ENCODE data around the gene IFIT1B. TPM values are rescaled to one million over a fixed set of nuclear protein-coding genes. Genes with fewer than 3 reads are reported as not detected.
A peak's percentile ranks its signal among the peaks of the same experiment; 100 is the strongest.

Gene IFIT1B
- total and polyA plus RNA-seq, 10 of the 15 experiments (the other 5 are each of a cell fraction or from before 2014, with no cell fraction given), result 0.04 TPM; not detected in 9

DNA sequence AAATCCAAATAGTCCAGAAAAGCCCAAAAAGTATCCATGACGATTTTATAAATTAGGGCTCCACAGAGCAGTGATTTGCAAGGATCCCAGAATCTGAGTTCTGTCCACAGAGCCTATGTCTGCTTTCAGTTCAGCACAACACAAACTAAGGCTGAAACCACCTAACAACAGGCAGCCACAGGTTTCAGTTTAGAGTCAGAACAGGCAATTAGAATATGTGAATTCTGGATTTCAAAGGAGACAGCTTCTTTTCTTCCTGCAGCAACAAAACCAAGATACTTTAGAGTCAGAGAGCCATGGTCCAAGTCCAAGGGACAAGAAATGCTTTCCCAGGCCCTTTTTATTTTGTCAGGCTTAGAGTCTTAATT is 26.5 kb upstream of the IFIT1B start (continued):
- TF ChIP-seq PML (IDR thresholded peaks at IDR 0.05; ENCODE audit: low read length) (0 out of 2 replicates have a peak, but pooled peaks have one; percentile 7), CBFB (IDR thresholded peaks at IDR 0.05; ENCODE audit: low read depth) (peak; percentile 45; the same call in 1 of the 2 replicates), ZNF217 (IDR thresholded peaks at IDR 0.05) (no peak), ETV6 (conservative IDR thresholded peaks at IDR 0.05 in 1 of 2, IDR thresholded peaks at IDR 0.05 in 1 of 2; ENCODE audit: borderline replicate concordance in 1 of 2, low read depth in 1 of 2) (no peak), PAX5 (IDR thresholded peaks at IDR 0.05; ENCODE audit: borderline replicate concordance, low read depth, low read length) (0 out of 2 replicates have a peak, but pooled peaks have one; percentile 42), EP300 (IDR thresholded peaks at IDR 0.05; ENCODE audit: borderline replicate concordance in 1 of 2, control insufficient read depth in 1 of 2, low read depth in 2 of 2, low read length in 2 of 2) (0 out of 4 replicates have a peak, but pooled peaks of 1 of the 2 experiments have one; percentile 7), SREBF1 (IDR thresholded peaks at IDR 0.05; ENCODE audit: low read length) (no peak), RAD51 (IDR thresholded peaks at IDR 0.05) (0 out of 2 replicates have a peak, but pooled peaks have one; percentile 10), BCL11A (IDR thresholded peaks at IDR 0.05; ENCODE audit: low read depth, low read length) (peak; percentile 80), BHLHE40 (IDR thresholded peaks at IDR 0.05; ENCODE audit: borderline replicate concordance in 1 of 2, low read depth in 2 of 2, low read length in 1 of 2) (peak in 1 of 2 experiments; percentile 19; a peak in 1 of 4 replicates), RUNX3 (IDR thresholded peaks at IDR 0.05; ENCODE audit: low read length) (peak; percentile 89), DPF2 (IDR thresholded peaks at IDR 0.05) (peak; percentile 41; the same call in 1 of the 2 replicates), MTA3 (IDR thresholded peaks at IDR 0.05; ENCODE audit: borderline replicate concordance, low read length) (peak; percentile 63; the same call in 1 of the 2 replicates), SREBF2 (IDR thresholded peaks at IDR 0.05; ENCODE audit: low read length) (no peak), PAX8 (IDR thresholded peaks at IDR 0.05) (no peak), IRF4 (IDR thresholded peaks at IDR 0.05; ENCODE audit: low read depth, low read length) (peak; percentile 93)
- TF ChIP-seq, protein P1, sequence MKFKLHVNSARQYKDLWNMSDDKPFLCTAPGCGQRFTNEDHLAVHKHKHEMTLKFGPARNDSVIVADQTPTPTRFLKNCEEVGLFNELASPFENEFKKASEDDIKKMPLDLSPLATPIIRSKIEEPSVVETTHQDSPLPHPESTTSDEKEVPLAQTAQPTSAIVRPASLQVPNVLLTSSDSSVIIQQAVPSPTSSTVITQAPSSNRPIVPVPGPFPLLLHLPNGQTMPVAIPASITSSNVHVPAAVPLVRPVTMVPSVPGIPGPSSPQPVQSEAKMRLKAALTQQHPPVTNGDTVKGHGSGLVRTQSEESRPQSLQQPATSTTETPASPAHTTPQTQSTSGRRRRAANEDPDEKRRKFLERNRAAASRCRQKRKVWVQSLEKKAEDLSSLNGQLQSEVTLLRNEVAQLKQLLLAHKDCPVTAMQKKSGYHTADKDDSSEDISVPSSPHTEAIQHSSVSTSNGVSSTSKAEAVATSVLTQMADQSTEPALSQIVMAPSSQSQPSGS (IDR thresholded peaks at IDR 0.05; ENCODE audit: low read length), result peak; percentile 68; the same call in 1 of the 2 replicates
- TF ChIP-seq, protein P2, sequence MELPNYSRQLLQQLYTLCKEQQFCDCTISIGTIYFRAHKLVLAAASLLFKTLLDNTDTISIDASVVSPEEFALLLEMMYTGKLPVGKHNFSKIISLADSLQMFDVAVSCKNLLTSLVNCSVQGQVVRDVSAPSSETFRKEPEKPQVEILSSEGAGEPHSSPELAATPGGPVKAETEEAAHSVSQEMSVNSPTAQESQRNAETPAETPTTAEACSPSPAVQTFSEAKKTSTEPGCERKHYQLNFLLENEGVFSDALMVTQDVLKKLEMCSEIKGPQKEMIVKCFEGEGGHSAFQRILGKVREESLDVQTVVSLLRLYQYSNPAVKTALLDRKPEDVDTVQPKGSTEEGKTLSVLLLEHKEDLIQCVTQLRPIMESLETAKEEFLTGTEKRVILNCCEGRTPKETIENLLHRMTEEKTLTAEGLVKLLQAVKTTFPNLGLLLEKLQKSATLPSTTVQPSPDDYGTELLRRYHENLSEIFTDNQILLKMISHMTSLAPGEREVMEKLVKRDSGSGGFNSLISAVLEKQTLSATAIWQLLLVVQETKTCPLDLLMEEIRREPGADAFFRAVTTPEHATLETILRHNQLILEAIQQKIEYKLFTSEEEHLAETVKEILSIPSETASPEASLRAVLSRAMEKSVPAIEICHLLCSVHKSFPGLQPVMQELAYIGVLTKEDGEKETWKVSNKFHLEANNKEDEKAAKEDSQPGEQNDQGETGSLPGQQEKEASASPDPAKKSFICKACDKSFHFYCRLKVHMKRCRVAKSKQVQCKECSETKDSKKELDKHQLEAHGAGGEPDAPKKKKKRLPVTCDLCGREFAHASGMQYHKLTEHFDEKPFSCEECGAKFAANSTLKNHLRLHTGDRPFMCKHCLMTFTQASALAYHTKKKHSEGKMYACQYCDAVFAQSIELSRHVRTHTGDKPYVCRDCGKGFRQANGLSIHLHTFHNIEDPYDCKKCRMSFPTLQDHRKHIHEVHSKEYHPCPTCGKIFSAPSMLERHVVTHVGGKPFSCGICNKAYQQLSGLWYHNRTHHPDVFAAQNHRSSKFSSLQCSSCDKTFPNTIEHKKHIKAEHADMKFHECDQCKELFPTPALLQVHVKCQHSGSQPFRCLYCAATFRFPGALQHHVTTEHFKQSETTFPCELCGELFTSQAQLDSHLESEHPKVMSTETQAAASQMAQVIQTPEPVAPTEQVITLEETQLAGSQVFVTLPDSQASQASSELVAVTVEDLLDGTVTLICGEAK (IDR thresholded peaks at IDR 0.05; ENCODE audit: borderline replicate concordance), result no peak
- TF ChIP-seq, protein P3, sequence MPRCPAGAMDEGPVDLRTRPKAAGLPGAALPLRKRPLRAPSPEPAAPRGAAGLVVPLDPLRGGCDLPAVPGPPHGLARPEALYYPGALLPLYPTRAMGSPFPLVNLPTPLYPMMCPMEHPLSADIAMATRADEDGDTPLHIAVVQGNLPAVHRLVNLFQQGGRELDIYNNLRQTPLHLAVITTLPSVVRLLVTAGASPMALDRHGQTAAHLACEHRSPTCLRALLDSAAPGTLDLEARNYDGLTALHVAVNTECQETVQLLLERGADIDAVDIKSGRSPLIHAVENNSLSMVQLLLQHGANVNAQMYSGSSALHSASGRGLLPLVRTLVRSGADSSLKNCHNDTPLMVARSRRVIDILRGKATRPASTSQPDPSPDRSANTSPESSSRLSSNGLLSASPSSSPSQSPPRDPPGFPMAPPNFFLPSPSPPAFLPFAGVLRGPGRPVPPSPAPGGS (IDR thresholded peaks at IDR 0.05; ENCODE audit: borderline replicate concordance, insufficient read depth, low read depth, low read length, poor library complexity, severe bottlenecking), result peak; percentile 53
- TF ChIP-seq, protein P4, sequence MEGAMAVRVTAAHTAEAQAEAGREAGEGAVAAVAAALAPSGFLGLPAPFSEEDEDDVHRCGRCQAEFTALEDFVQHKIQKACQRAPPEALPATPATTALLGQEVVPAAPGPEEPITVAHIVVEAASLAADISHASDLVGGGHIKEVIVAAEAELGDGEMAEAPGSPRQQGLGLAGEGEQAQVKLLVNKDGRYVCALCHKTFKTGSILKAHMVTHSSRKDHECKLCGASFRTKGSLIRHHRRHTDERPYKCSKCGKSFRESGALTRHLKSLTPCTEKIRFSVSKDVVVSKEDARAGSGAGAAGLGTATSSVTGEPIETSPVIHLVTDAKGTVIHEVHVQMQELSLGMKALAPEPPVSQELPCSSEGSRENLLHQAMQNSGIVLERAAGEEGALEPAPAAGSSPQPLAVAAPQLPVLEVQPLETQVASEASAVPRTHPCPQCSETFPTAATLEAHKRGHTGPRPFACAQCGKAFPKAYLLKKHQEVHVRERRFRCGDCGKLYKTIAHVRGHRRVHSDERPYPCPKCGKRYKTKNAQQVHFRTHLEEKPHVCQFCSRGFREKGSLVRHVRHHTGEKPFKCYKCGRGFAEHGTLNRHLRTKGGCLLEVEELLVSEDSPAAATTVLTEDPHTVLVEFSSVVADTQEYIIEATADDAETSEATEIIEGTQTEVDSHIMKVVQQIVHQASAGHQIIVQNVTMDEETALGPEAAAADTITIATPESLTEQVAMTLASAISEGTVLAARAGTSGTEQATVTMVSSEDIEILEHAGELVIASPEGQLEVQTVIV (IDR thresholded peaks at IDR 0.05; ENCODE audit: borderline replicate concordance, partially characterized antibody), result no peak
